Measurements from ENCODE around the gene TMEM183A. TPM values are rescaled to one million over a fixed set of nuclear protein-coding genes. Genes with fewer than 3 reads are reported as not detected.
A peak's percentile ranks its signal among the peaks of the same experiment; 100 is the strongest.

The TMEM183A gene
- total RNA-seq, 1 experiment from 2014 or later, result 59.1 TPM

GRCh38 chr1:202967684-202968281 lies 39.4 kb upstream of the TMEM183A start:
- peak overlapping the region; percentile 60 for H3K27ac ChIP-seq (ENCODE audit: low read length)
- H3K27me3 ChIP-seq (ENCODE audit: control insufficient read depth, insufficient read depth, low read length), result peaks cover 2% of the 10 kb centered on the region; the same call in 1 of the 2 replicates
- in situ Hi-C loops (cut with HindIII; ENCODE audit: low pct_unique_long_range_greater_than_20kb, low sequenced_read_pairs), result no loop called here
- no peak for DNase-seq (ENCODE audit: low read depth, low spot score)
- no peak for TF ChIP-seq POLR2AphosphoS5 (IDR thresholded peaks at IDR 0.05; ENCODE audit: low read depth, low read length)
- TF ChIP-seq REST (IDR thresholded peaks at IDR 0.05; ENCODE audit: insufficient read depth in 1 of 2, low read depth in 2 of 2, low read length in 1 of 2), result no peak
- TF ChIP-seq SIN3A (IDR thresholded peaks at IDR 0.05; ENCODE audit: borderline replicate concordance, insufficient read depth, low read depth, low read length), result no peak
- TF ChIP-seq CTCF (IDR thresholded peaks at IDR 0.05), result no peak
- no peak for TF ChIP-seq TCF7L2 (IDR thresholded peaks at IDR 0.05; ENCODE audit: low read depth, low read length)
- intact Hi-C loops (cut with micrococcal nuclease; ENCODE audit: unreplicated experiment), result no loop called here
- ATAC-seq, result peak; percentile 30
- POLR2A ChIA-PET, result interaction anchor here (0.6 kb wide), 1 partner anchor 45 kb away, joined by 4 read pairs; no protein-coding TSS in a partner anchor
- no TSS peak for BruUV-seq (replicated peaks)
- H3K4me1 ChIP-seq (ENCODE audit: control insufficient read depth, insufficient read depth, low read length), result 0 out of 2 replicates have a peak, but pooled peaks cover 9% of the 10 kb centered on the region
- H3K36me3 ChIP-seq (ENCODE audit: control insufficient read depth, insufficient read depth, low read length), result no peaks in the 10 kb centered on the region; the same call in 1 of the 2 replicates
- H3K9me3 ChIP-seq (ENCODE audit: control insufficient read depth, insufficient read depth, low read depth, low read length), result no peaks in the 10 kb centered on the region
- peak overlapping the region; percentile 52 to 71 for H3K4me3 ChIP-seq (ENCODE audit: low read depth in 2 of 2, low read length in 2 of 2)
- CTCF ChIA-PET, result no interaction called here

DNA sequence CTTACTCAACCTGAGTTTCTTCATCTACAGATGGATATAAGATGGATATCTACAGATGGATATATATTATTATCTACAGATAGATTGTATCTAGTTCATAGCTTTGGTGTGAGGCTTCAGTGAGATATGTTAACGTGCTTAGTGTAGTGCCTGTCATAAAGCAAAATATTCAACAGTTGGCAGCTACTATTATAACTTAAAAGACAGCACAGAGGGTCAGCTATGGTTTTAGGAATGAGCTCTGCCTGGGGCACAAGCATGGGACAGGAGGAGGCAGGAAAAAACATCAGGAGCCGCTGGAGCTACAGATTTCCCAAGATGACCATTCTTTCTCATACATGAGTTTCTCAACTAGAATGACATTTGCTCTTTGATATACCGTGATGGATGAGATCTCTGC lies 38.8 kb upstream of the TMEM183A start:
- peaks cover 2% of the 10 kb centered on the region; the same call in 1 of the 2 replicates for H3K27me3 ChIP-seq (ENCODE audit: control insufficient read depth, insufficient read depth, low read length)
- BruUV-seq (replicated peaks), result no TSS peak
- CTCF ChIA-PET, result no interaction called here

More for the DNA sequence above, 38.8 kb upstream of the TMEM183A start:
- intact Hi-C loops (cut with micrococcal nuclease; ENCODE audit: unreplicated experiment) (no loop called here), in situ Hi-C loops (cut with HindIII; ENCODE audit: low pct_unique_long_range_greater_than_20kb, low sequenced_read_pairs) (no loop called here)
- H3K4me1 ChIP-seq (ENCODE audit: control insufficient read depth, insufficient read depth, low read length), result 0 out of 2 replicates have a peak, but pooled peaks cover 9% of the 10 kb centered on the region
- H3K36me3 ChIP-seq (ENCODE audit: control insufficient read depth, insufficient read depth, low read length), result no peaks in the 10 kb centered on the region
- H3K27ac ChIP-seq (ENCODE audit: low read length), result no peak overlapping the region
- TF ChIP-seq REST (IDR thresholded peaks at IDR 0.05; ENCODE audit: insufficient read depth in 1 of 2, low read depth in 2 of 2, low read length in 1 of 2), result no peak
- no peak for TF ChIP-seq SIN3A (IDR thresholded peaks at IDR 0.05; ENCODE audit: borderline replicate concordance, insufficient read depth, low read depth, low read length)
- no peak for TF ChIP-seq CTCF (IDR thresholded peaks at IDR 0.05)
- TF ChIP-seq TCF7L2 (IDR thresholded peaks at IDR 0.05; ENCODE audit: low read depth, low read length), result no peak
- no peak for TF ChIP-seq POLR2AphosphoS5 (IDR thresholded peaks at IDR 0.05; ENCODE audit: low read depth, low read length)
- POLR2A ChIA-PET, result no interaction called here
- peak overlapping the region in 1 of 2 experiments; percentile 71; a peak in 1 of 4 replicates for H3K4me3 ChIP-seq (ENCODE audit: low read depth in 2 of 2, low read length in 2 of 2)
- DNase-seq (ENCODE audit: low read depth, low spot score) (no peak), ATAC-seq (no peak)
- no peaks in the 10 kb centered on the region for H3K9me3 ChIP-seq (ENCODE audit: control insufficient read depth, insufficient read depth, low read depth, low read length)

All from Panc1 (cell line).